Left ventricle myocardium superior (tissue), 1 donor: ENCODE data around the gene BICD2. TPM values are rescaled to one million over a fixed set of nuclear protein-coding genes. Genes with fewer than 3 reads are reported as not detected.

Experiments
- ATAC-seq: fragments of 200-7000 bp; cut with Tn5 transposase; one replicate; pipeline ENCODE4 v1.9.1; 2020; ENCODE audit warnings: mild to moderate bottlenecking, moderate library complexity
- DNase-seq: peaks from one replicate; pipeline ENCODE4 v3.0.0-alpha.2; 2020
- intact Hi-C: fragments of 100-400 bp; cut with micrococcal nuclease; formaldehyde crosslinking; loops from one replicate; pipeline ENCODE4 v1.11.0; 2022
- total RNA-seq: library from RNA; stranded (reverse); fragmentation: NEBNext Ultra II Directional; extraction: Animal tissue kit (Norgen Biotek cat#: 25700); gene quantifications from one replicate; pipeline ENCODE4 v1.2.1, GENCODE V29; 2021
- donor health status: DM: no; HTN: yes; CAD: no; lungs with severe emphysema.

BICD2 gene
- total RNA-seq, 1 donor from 2014 or later, result 39.2 TPM

- DNase-seq, result no peak
- ATAC-seq, result peak; percentile 57
Observed at GRCh38 chr9:92706218-92706940, 58.3 kb downstream of the BICD2 start.

GRCh38 chr9:92704528-92704927 is 60.1 kb downstream of the BICD2 start:
- intact Hi-C loops, result no loop called here

More at GRCh38 chr9:92706218-92706940, 58.3 kb downstream of the BICD2 start:
- intact Hi-C loops, result no loop called here

GRCh38 chr9:92696619-92697018 is 68.0 kb downstream of the BICD2 start:
- no peak for DNase-seq
- no peak for ATAC-seq
- intact Hi-C loops, result no loop called here

More at GRCh38 chr9:92704528-92704927, 60.1 kb downstream of the BICD2 start:
- no peak for DNase-seq
- ATAC-seq, result no peak

- DNase-seq, result no peak
- intact Hi-C loops, result no loop called here
- ATAC-seq, result no peak
Observed at GRCh38 chr9:92686954-92687353, 77.7 kb downstream of the BICD2 start.

GRCh38 chr9:92685022-92685421 is 79.6 kb downstream of the BICD2 start:
- ATAC-seq (no peak), DNase-seq (no peak)
- intact Hi-C loops, result no loop called here

- ATAC-seq, result no peak
- DNase-seq, result no peak
- intact Hi-C loops, result no loop called here
Observed at GRCh38 chr9:92682269-92682668, 82.4 kb downstream of the BICD2 start.

- no peak for ATAC-seq
- intact Hi-C loops, result no loop called here
- DNase-seq, result no peak
Observed at GRCh38 chr9:92680166-92681119, 84.2 kb downstream of the BICD2 start.

GRCh38 chr9:92679413-92680165 is 85.0 kb downstream of the BICD2 start:
- intact Hi-C loops, result no loop called here

GRCh38 chr9:92671323-92671722 is 93.3 kb downstream of the BICD2 start:
- DNase-seq (peak; percentile 63), ATAC-seq (no peak)
- intact Hi-C loops, result no loop called here

More at GRCh38 chr9:92679413-92680165, 85.0 kb downstream of the BICD2 start:
- DNase-seq (no peak), ATAC-seq (no peak)

GRCh38 chr9:92669890-92670708 is 94.5 kb downstream of the BICD2 start, which contains the start of gene IPPK:
TSS of gene IPPK (minus strand) at chr9:92670131. CDS start at chr9:92669988, 143 bp downstream.
- intact Hi-C loops, result no loop called here
- DNase-seq (peak; percentile 100), ATAC-seq (peak; percentile 97)

- DNase-seq (peak; percentile 62), ATAC-seq (peak; percentile 33)
- intact Hi-C loops, result no loop called here
Observed at GRCh38 chr9:92669527-92669889, 95.1 kb downstream of the BICD2 start.

GRCh38 chr9:92668746-92669526 is 95.7 kb downstream of the BICD2 start:
- DNase-seq (peak; percentile 59), ATAC-seq (peak; percentile 60)
- intact Hi-C loops, result no loop called here

GRCh38 chr9:92666912-92667532 is 97.6 kb downstream of the BICD2 start:
- intact Hi-C loops, result no loop called here
- ATAC-seq (no peak), DNase-seq (no peak)

GRCh38 chr9:92666236-92666635 is 98.4 kb downstream of the BICD2 start:
- no peak for ATAC-seq
- intact Hi-C loops, result no loop called here
- no peak for DNase-seq

- no peak for ATAC-seq
- intact Hi-C loops, result no loop called here
Observed at GRCh38 chr9:92665836-92666235, 98.8 kb downstream of the BICD2 start.

GRCh38 chr9:92664394-92665152 is 100.1 kb downstream of the BICD2 start:
- intact Hi-C loops, result no loop called here
- ATAC-seq (no peak), DNase-seq (no peak)

More at GRCh38 chr9:92665836-92666235, 98.8 kb downstream of the BICD2 start:
- no peak for DNase-seq

GRCh38 chr9:92663951-92664350 is 100.7 kb downstream of the BICD2 start:
- no peak for DNase-seq
- intact Hi-C loops, result no loop called here
- no peak for ATAC-seq
